Measurements from ENCODE around the gene MT1F. TPM values are rescaled to one million over a fixed set of nuclear protein-coding genes. Genes with fewer than 3 reads are reported as not detected.

The MT1F gene
- total and polyA plus RNA-seq, 2 of the 4 experiments (the other 2 are of a cell fraction): 0.56 TPM; not detected in 1

GRCh38 chr16:56632848-56633365 lies 24.9 kb upstream of the MT1F start:
- BruUV-seq (replicated peaks): no TSS peak
- Histone ChIP-seq H3K4me2 (ENCODE audit: low read depth, low read length) (no peak overlapping the region), H3K9me3 (ENCODE audit: control insufficient read depth, insufficient read depth, low read length) (peaks cover 2% of the 10 kb centered on the region; the same call in 1 of the 2 replicates), H2BK5ac (ENCODE audit: low read depth, low read length, poor library complexity, severe bottlenecking) (no peak overlapping the region), H3K79me1 (ENCODE audit: low read depth in 1 of 2, low read length in 2 of 2) (no peaks in the 10 kb centered on the region), H3K27me3 (ENCODE audit: control insufficient read depth, insufficient read depth, low read length) (peaks cover 65% of the 10 kb centered on the region), H2AFZ (replicated peaks; ENCODE audit: low read length, poor library complexity) (no peak overlapping the region), H4K8ac (ENCODE audit: low read depth in 2 of 2, low read length in 2 of 2) (no peak overlapping the region), H3K36me3 (ENCODE audit: control insufficient read depth, insufficient read depth, low read length) (no peaks in the 10 kb centered on the region), H3K14ac (replicated peaks; ENCODE audit: low read depth, low read length) (no peak overlapping the region), H4K20me1 (ENCODE audit: insufficient read depth, low read length) (no peaks in the 10 kb centered on the region), H3K23ac (ENCODE audit: low read depth, low read length) (no peak overlapping the region), H3K56ac (ENCODE audit: extremely low read depth, insufficient read depth, low read length) (no peak overlapping the region), H2AK9ac (replicated peaks; ENCODE audit: low read depth, low read length, poor library complexity) (no peak overlapping the region), H2BK20ac (ENCODE audit: low read depth, low read length) (no peak overlapping the region), H3K4me1 (ENCODE audit: control insufficient read depth, insufficient read depth, low read length) (no peaks in the 10 kb centered on the region; the same call in 1 of the 2 replicates), H2BK15ac (ENCODE audit: low read depth, low read length) (no peak overlapping the region), H2BK120ac (ENCODE audit: low read depth, low read length) (no peak overlapping the region), H3K9me1 (ENCODE audit: insufficient read depth, low read length) (no peaks in the 10 kb centered on the region), H3K4ac (ENCODE audit: low read depth, low read length) (no peak overlapping the region), H3K27ac (ENCODE audit: insufficient read depth, low read length) (no peak overlapping the region), H3K18ac (ENCODE audit: low read depth, low read length) (no peak overlapping the region), H4K91ac (ENCODE audit: insufficient read depth, low read depth, low read length) (no peak overlapping the region), H4K5ac (ENCODE audit: low read depth, low read length) (no peak overlapping the region), H3K9ac (ENCODE audit: low read depth, low read length) (no peak overlapping the region), H3K4me3 (ENCODE audit: insufficient read depth, low read depth, low read length) (no peak overlapping the region), H2AK5ac (ENCODE audit: low read depth, low read length) (no peak overlapping the region)
- POLR2A ChIA-PET (ENCODE audit: unreplicated experiment): no interaction called here
- CTCF ChIA-PET: no interaction called here
- no CpG with 5 or more reads among the region's 6 CpGs for WGBS, 2 experiments (ENCODE audit: extremely low coverage in 2 of 2, insufficient read length in 1 of 2)
- in situ Hi-C loops (cut with MboI; ENCODE audit: low sequenced_read_pairs): no loop called here
- no peak for ATAC-seq (ENCODE audit: low read depth)
- no peak for DNase-seq
- dilution Hi-C loops (cut with HindIII; ENCODE audit: low sequenced_read_pairs, unreplicated experiment): no loop called here
- intact Hi-C loops (cut with micrococcal nuclease): no loop called here
- TF ChIP-seq CEBPB (IDR thresholded peaks at IDR 0.05; ENCODE audit: low read depth, low read length): no peak
- no peak for TF ChIP-seq MXI1 (IDR thresholded peaks at IDR 0.05; ENCODE audit: borderline replicate concordance, low read depth, low read length)
- TF ChIP-seq FOS (IDR thresholded peaks at IDR 0.05; ENCODE audit: low read depth, low read length): no peak
- no peak for TF ChIP-seq USF2 (IDR thresholded peaks at IDR 0.05; ENCODE audit: low read depth, low read length)
- TF ChIP-seq, protein P1, sequence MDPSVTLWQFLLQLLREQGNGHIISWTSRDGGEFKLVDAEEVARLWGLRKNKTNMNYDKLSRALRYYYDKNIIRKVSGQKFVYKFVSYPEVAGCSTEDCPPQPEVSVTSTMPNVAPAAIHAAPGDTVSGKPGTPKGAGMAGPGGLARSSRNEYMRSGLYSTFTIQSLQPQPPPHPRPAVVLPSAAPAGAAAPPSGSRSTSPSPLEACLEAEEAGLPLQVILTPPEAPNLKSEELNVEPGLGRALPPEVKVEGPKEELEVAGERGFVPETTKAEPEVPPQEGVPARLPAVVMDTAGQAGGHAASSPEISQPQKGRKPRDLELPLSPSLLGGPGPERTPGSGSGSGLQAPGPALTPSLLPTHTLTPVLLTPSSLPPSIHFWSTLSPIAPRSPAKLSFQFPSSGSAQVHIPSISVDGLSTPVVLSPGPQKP (IDR thresholded peaks at IDR 0.05; ENCODE audit: borderline replicate concordance, low read depth, low read length): no peak
- no peak for TF ChIP-seq CHD1 (IDR thresholded peaks at IDR 0.05; ENCODE audit: low read depth, low read length)
- TF ChIP-seq MAZ (IDR thresholded peaks at IDR 0.05; ENCODE audit: borderline replicate concordance, low read depth, low read length): no peak
